GM19193 (cell line): ENCODE measurements around the gene ARHGAP23.
A peak's percentile ranks its signal among the peaks of the same experiment; 100 is the strongest.

Experiments
- POLR2A ChIP-seq: IDR thresholded peaks from 4 replicates; pipeline ENCODE4 v1.6.1; 2011; ENCODE audit not compliant: insufficient read depth, insufficient read length; ENCODE audit errors: extremely low read depth

The ARHGAP23 gene

DNA sequence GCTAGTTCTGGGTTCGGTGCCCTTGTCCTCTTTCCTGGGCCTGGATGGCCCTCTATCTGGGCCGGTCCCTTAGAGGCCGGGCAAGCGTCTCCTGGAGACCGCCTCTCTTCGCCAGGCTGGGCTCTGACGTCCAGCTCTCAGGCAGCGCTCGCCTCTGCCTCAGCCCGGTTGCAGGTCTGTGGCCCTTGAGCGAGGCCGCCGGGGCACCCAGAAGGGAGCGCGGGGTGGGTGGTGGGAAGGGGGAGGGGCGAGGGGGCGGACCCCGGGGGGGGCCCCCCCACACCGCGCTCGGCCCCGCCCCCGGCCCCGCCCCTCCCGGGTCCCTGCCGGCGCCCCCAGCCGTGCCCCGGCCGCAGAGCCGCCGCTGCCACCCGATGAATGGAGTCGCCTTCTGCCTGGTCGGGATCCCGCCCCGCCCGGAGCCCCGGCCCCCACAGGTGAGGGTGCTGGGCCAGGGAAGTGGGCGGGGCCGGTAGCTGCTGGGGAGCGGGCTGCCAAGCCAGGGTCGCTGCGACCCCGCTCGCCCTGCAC, at the start of gene ARHGAP23:
ARHGAP23 (plus strand) TSS at position 353 of the 531 bp plus-strand sequence; CDS start at position 375, 22 bp downstream.
- TF ChIP-seq POLR2A: no peak

- TF ChIP-seq POLR2A: no peak
Measured at GRCh38 chr17:38379448-38379847, 48.8 kb upstream of the ARHGAP23 start.

DNA sequence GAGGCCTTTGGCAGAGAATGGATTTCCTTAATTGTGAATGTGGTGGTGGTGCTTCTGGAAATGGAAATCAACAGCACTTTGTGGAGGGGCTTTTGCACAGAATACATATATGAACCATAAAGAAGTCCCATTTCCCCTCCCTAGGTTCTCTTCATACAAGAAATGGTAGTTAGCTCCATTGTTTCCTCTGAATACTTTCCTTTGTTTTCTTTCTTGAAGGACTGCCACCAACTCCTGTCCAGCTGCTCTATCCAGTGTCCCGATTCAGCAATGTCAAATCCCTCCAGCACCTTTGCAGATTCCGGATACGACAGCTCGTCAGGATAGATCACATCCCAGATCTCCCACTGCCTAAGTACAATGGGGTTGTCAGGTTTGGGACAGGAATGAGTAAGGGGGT, 33.2 kb upstream of the ARHGAP23 start:
- no peak for TF ChIP-seq POLR2A

GRCh38 chr17:38397227-38397626, 31.0 kb upstream of the ARHGAP23 start:
- no peak for TF ChIP-seq POLR2A

- no peak for TF ChIP-seq POLR2A
Measured at GRCh38 chr17:38400286-38400685, 28.0 kb upstream of the ARHGAP23 start.

- no peak for TF ChIP-seq POLR2A
Measured at GRCh38 chr17:38401459-38401858, 26.8 kb upstream of the ARHGAP23 start.

- TF ChIP-seq POLR2A: no peak
Measured at GRCh38 chr17:38402897-38403296, 25.4 kb upstream of the ARHGAP23 start.

- TF ChIP-seq POLR2A: no peak
Measured at GRCh38 chr17:38403491-38403890, 24.8 kb upstream of the ARHGAP23 start.

DNA sequence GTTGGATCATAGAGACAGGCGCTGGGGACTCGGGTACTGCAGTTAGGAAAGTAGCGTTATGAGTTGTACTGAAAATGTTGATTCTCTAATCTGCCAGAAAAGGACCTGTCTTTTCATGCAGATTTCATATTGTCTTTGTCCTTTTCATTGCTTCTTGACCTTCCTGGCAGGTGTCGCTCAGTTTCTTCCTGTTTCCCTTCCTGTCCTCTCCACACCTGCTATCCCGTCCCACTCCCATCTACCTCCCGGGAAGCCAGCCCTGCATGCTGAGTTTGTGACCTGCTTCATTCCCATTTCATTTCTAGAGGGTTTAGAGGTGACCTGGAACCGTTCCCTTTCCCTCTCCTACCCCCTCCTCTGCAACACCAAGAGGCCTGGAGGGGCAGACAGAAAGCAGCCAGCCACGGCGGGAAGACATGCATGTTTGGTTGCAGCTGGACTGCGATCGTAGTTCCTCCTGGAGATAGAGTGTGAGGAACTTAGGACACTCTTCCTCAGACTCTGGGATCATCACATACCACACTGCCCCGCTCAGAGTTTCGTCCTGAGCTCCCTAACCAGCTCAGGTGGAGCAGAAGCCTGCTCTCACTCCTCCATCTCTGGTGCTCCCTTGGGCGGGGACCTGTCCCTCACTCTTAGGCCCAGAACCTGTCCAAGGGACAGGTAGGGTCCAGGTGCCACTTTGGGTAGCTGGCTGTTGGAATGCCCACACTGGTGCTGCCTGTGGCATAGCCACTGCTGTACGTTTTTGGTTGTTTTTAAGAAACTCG, 23.9 kb upstream of the ARHGAP23 start:
- TF ChIP-seq POLR2A: no peak

DNA sequence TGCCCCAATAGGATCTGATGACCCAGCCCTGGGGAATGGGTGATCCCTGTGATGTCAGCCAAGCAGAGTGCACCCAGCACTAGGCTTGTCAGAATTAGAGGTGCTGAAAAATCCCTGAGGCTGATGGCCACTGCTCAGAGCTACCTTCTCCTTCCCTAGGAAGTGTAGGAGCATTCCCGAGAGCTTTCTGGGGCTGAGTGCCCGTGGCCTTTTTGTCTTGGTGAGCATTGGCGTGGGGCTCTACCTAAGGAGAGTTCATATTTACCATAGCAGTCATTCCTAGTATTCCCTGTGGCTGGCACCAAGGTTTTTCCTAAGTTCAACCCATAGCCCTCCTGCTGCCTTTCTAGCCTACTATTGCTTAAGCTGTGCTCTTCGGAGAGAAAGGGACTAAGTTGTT, 22.6 kb upstream of the ARHGAP23 start:
- TF ChIP-seq POLR2A: no peak

- TF ChIP-seq POLR2A: no peak
Measured at GRCh38 chr17:38410201-38410600, 18.1 kb upstream of the ARHGAP23 start.

DNA sequence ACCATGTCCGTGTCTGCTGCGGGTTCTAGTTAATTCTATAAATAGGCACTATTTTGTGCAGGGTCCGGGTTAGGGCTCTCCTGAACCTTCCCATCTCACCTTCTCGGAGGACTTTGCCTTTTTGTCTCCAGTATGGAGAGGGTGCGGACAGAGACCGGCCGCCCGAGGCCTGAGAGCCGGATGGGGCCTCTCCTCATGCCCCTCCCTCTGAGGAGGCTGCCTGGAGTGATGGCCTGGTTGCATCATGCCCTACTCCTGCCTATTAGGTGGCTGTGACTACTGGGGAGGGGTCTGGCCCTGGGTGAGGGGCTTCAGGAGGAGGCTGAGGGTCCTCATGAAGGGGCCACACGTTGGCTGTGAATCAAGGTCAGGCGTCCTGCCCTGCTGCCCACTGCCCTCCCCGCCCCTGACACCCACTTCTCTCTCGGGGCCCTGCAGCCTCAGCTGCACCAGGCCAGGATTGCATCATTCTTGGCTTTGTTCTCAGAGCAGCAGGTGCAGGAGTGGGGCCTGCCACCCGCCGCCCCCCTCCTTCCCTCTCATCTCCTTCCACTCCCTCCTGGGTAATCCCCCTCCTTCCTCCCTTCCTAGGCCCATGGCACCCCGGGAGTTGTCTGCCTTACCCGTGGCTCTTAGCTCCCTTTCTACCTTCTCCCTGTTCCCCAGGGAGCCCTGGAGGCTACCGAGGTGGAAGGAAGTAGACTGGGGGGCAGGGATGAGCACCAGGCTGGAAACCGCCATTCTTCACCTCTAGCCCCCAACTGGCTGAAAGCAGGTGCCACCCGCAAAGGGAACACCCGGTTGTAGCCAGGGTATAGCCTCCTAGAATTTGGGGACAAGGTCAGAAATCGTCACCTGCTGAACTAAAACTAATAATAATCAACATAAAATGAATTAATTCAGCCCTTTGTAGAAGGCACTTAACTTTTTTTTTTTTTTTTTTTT, 12.7 kb upstream of the ARHGAP23 start:
- TF ChIP-seq POLR2A: peak; percentile 47

GRCh38 chr17:38416840-38417209, 11.4 kb upstream of the ARHGAP23 start:
- no peak for TF ChIP-seq POLR2A

- TF ChIP-seq POLR2A: no peak
Measured at GRCh38 chr17:38417210-38417951, 10.9 kb upstream of the ARHGAP23 start.
